H1 (cell line): ENCODE measurements around the gene PKP3. TPM values are rescaled to one million over a fixed set of nuclear protein-coding genes. Genes with fewer than 3 reads are reported as not detected.

Experiments
- ASH2L ChIP-seq: fragments of 200-600, 300-600 bp; sonication (generic); IDR thresholded peaks from one replicate; pipeline ENCODE4 v1.7.1; 2017; ENCODE audit warnings: low read length
- CBX5 ChIP-seq: fragments of 300-800, 300-1000 bp; sonication (generic); IDR thresholded peaks from 2 replicates; pipeline ENCODE4 v1.7.1; 2016; ENCODE audit warnings: antibody characterized with exemption, low read length, low read depth
- CHD7 ChIP-seq: fragments of 300-600 bp; sonication (generic); IDR thresholded peaks from 2 replicates; pipeline ENCODE4 v1.7.1; 2012; ENCODE audit warnings: low read length, moderate library complexity, mild to moderate bottlenecking, inconsistent platforms; ENCODE audit not compliant: insufficient replicate concordance
- POLR2A ChIP-seq, 2 experiments: IDR thresholded peaks; 1 replicate in 1 of 2; 2 replicates in 1 of 2; pipeline ENCODE4 v1.6.1; 2011; ENCODE audit warnings: low read depth in 2 of 2, low read length in 2 of 2, mild to moderate bottlenecking in 2 of 2; ENCODE audit errors: control extremely low read depth in 1 of 2
- RFX5 ChIP-seq: IDR thresholded peaks from 2 replicates; pipeline ENCODE4 v1.6.1; 2011; ENCODE audit warnings: low read depth, low read length, improper control_type of control experiment, borderline replicate concordance
- SRF ChIP-seq: IDR thresholded peaks from 2 replicates; pipeline ENCODE4 v1.6.1; 2011; ENCODE audit warnings: mild to moderate bottlenecking, low read depth, low read length, moderate library complexity
- SUZ12 ChIP-seq: fragments of 200-600 bp; sonication (generic); IDR thresholded peaks from 2 replicates; pipeline ENCODE4 v1.6.1; 2012; ENCODE audit warnings: mild to moderate bottlenecking, inconsistent platforms, low read length, moderate library complexity, mixed read lengths
- polyA plus RNA-seq, 7 experiments: library from polyadenylated mRNA; depleted of rRNA in 3 of 7; stranded (reverse) in 5 of 7; unstranded in 2 of 7; fragments of >200 nt in 5 of 7; fragments of 200-250 nt in 2 of 7; gene quantifications; 1 replicate in 5 of 7; 2 replicates in 1 of 7; 4 replicates in 1 of 7; pipeline versions ENCODE4 v1.2.1 to v1.2.3, GENCODE V29; 2011 to 2013; ENCODE audit warnings: missing spikeins in 2 of 7, mixed read lengths in 2 of 7
- total RNA-seq: library from RNA; stranded (reverse); fragmentation: NEBNext Ultra II Directional; extraction: Animal tissue kit (Norgen Biotek cat#: 25700); gene quantifications from 2 replicates; pipeline ENCODE4 v1.2.1, GENCODE V29; 2021

PKP3 gene
- total and polyA plus RNA-seq, 2 of the 8 experiments (the other 6 are each of a cell fraction or from before 2014, with no cell fraction given) = 16.7 to 28.7 TPM

- TF ChIP-seq SRF (no peak), ASH2L (no peak), CBX5 (no peak), CHD7 (no peak), SUZ12 (no peak), RFX5 (no peak), POLR2A (IDR thresholded peaks at IDR 0.05; ENCODE audit: control extremely low read depth in 1 of 2, low read depth in 2 of 2, low read length in 2 of 2) (no peak)
Observed at GRCh38 chr11:362642-363442, 31.2 kb upstream of the PKP3 start (continued).
